ENCODE results near the gene UVSSA. TPM values are rescaled to one million over a fixed set of nuclear protein-coding genes. Genes with fewer than 3 reads are reported as not detected.
"Not testable (repeated sequence)": the region's sequence is repeated elsewhere in the genome, so short reads cannot be mapped to it uniquely, and the experiment has no call there.

UVSSA gene
- total and polyA plus RNA-seq, 2 donors (not counting 1 experiment from before 2014, with no cell fraction given), result 34.6 to 40.5 TPM

DNA sequence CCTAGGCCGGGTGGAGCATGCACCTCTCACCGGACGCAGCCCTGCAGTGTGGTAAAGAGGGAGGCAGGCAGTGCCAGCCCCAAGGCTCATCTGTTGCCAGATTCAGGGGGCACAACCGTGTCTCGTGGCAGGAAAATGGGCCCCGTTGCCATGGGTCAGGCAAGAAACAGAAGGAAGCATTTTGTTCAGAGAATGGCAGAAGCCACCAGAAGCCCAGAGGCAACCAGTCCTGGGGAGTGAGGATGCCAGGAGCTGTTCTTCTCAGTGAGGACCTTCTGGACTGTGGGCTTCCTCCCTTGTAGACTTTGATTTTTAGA, 12.5 kb upstream of the UVSSA start:
- H3K4me1 ChIP-seq (ENCODE audit: control insufficient read depth in 2 of 2, insufficient read depth in 2 of 2, low read length in 2 of 2), result no peaks in the 10 kb centered on the region
- Mint-ChIP-seq H3K4me1 (no peaks in the 10 kb centered on the region), H3K27ac (no peak overlapping the region), H3K27me3 (no peaks in the 10 kb centered on the region), H3K9me3 (ENCODE audit: insufficient read depth) (no peaks in the 10 kb centered on the region), H3K4me3 (no peak overlapping the region)
- WGBS (ENCODE audit: insufficient coverage), result 93% methylated on average over 6 of the region's 6 CpGs
- peaks cover 30% of the 10 kb centered on the region for H4K20me1 ChIP-seq (ENCODE audit: control insufficient read depth, insufficient read depth, low read length, poor library complexity, severe bottlenecking)
- ATAC-seq (ENCODE audit: low read depth) (no peak), DNase-seq (no peak)
- H3K36me3 ChIP-seq (replicated peaks in 1 of 2; ENCODE audit: control extremely low read depth in 1 of 2, control insufficient read depth in 1 of 2, extremely low read depth in 1 of 2, insufficient read depth in 2 of 2, low read length in 1 of 2), result peaks cover 0 to 55% of the 10 kb centered on the region in 2 experiments
- H3K27ac ChIP-seq (ENCODE audit: low read length in 2 of 2), result no peak overlapping the region
- no peaks in the 10 kb centered on the region for H3K27me3 ChIP-seq (replicated peaks in 1 of 4; ENCODE audit: control extremely low read depth in 1 of 4, control insufficient read depth in 3 of 4, insufficient read depth in 4 of 4, low read length in 3 of 4)
- H2AFZ ChIP-seq (ENCODE audit: insufficient read depth, low read depth, low read length, poor library complexity, severe bottlenecking), result no peak overlapping the region
- no peak overlapping the region for H3K9ac ChIP-seq (ENCODE audit: low read length)
- H3K4me3 ChIP-seq (ENCODE audit: control extremely low read depth in 1 of 5, extremely low read depth in 1 of 5, insufficient read depth in 1 of 5, low read depth in 2 of 5, low read length in 4 of 5), result no peak overlapping the region
- H3K79me2 ChIP-seq (ENCODE audit: control insufficient read depth, insufficient read depth, low read length), result peaks cover 3% of the 10 kb centered on the region
- CTCF ChIA-PET, result no interaction called here
- POLR2A ChIA-PET, result no interaction called here
- intact Hi-C loops (cut with micrococcal nuclease), result no loop called here
- H3K4me2 ChIP-seq (replicated peaks; ENCODE audit: low read depth, low read length, poor library complexity, severe bottlenecking), result no peak overlapping the region
- no peak for TF ChIP-seq EZH2 (IDR thresholded peaks at IDR 0.05; ENCODE audit: borderline replicate concordance, insufficient read depth, low read depth, low read length, poor library complexity, severe bottlenecking)
- TF ChIP-seq, protein P1, sequence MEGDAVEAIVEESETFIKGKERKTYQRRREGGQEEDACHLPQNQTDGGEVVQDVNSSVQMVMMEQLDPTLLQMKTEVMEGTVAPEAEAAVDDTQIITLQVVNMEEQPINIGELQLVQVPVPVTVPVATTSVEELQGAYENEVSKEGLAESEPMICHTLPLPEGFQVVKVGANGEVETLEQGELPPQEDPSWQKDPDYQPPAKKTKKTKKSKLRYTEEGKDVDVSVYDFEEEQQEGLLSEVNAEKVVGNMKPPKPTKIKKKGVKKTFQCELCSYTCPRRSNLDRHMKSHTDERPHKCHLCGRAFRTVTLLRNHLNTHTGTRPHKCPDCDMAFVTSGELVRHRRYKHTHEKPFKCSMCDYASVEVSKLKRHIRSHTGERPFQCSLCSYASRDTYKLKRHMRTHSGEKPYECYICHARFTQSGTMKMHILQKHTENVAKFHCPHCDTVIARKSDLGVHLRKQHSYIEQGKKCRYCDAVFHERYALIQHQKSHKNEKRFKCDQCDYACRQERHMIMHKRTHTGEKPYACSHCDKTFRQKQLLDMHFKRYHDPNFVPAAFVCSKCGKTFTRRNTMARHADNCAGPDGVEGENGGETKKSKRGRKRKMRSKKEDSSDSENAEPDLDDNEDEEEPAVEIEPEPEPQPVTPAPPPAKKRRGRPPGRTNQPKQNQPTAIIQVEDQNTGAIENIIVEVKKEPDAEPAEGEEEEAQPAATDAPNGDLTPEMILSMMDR (IDR thresholded peaks at IDR 0.05), result no peak
- H3K9me3 ChIP-seq (ENCODE audit: control extremely low read depth in 1 of 3, control insufficient read depth in 2 of 3, insufficient read depth in 1 of 3, low read length in 2 of 3), result peaks cover 0 to 8% (median 0%) of the 10 kb centered on the region in 3 donors

- H3K4me3 Mint-ChIP-seq; H3K27me3 ChIP-seq (replicated peaks in 1 of 4; ENCODE audit: control extremely low read depth in 1 of 4, control insufficient read depth in 3 of 4, insufficient read depth in 4 of 4, low read length in 3 of 4); POLR2A ChIA-PET; H3K4me3 ChIP-seq (ENCODE audit: control extremely low read depth in 1 of 5, extremely low read depth in 1 of 5, insufficient read depth in 1 of 5, low read depth in 2 of 5, low read length in 4 of 5); H3K4me1 ChIP-seq (ENCODE audit: control insufficient read depth in 2 of 2, insufficient read depth in 2 of 2, low read length in 2 of 2); intact Hi-C loops (cut with micrococcal nuclease); H3K9me3 ChIP-seq (ENCODE audit: control extremely low read depth in 1 of 3, control insufficient read depth in 2 of 3, insufficient read depth in 1 of 3, low read length in 2 of 3); CTCF ChIA-PET; H3K79me2 ChIP-seq (ENCODE audit: control insufficient read depth, insufficient read depth, low read length); H3K9me3 Mint-ChIP-seq (ENCODE audit: insufficient read depth); H3K4me2 ChIP-seq (replicated peaks; ENCODE audit: low read depth, low read length, poor library complexity, severe bottlenecking); H3K9ac ChIP-seq (ENCODE audit: low read length); H3K4me1 Mint-ChIP-seq; H3K27ac ChIP-seq (ENCODE audit: low read length in 2 of 2); H2AFZ ChIP-seq (ENCODE audit: insufficient read depth, low read depth, low read length, poor library complexity, severe bottlenecking); ATAC-seq (ENCODE audit: low read depth); DNase-seq; H3K27ac Mint-ChIP-seq; H3K27me3 Mint-ChIP-seq: not testable (repeated sequence)
- Histone ChIP-seq H4K20me1 (ENCODE audit: control insufficient read depth, insufficient read depth, low read length, poor library complexity, severe bottlenecking) (peaks cover 24% of the 10 kb centered on the region), H3K36me3 (replicated peaks in 1 of 2; ENCODE audit: control extremely low read depth in 1 of 2, control insufficient read depth in 1 of 2, extremely low read depth in 1 of 2, insufficient read depth in 2 of 2, low read length in 1 of 2) (peaks cover 0 to 60% of the 10 kb centered on the region in 2 experiments)
- 77% methylated on average over 3 of the region's 4 CpGs for WGBS (ENCODE audit: insufficient coverage)
Measured at GRCh38 chr4:1335193-1335883, 11.7 kb upstream of the UVSSA start.

All from B cell (primary cell).